NCI-H460 (cell line): Measurements from ENCODE around the gene FA2H. TPM values are rescaled to one million over a fixed set of nuclear protein-coding genes. Genes with fewer than 3 reads are reported as not detected.
"Not testable (repeated sequence)": the region's sequence is repeated elsewhere in the genome, so short reads cannot be mapped to it uniquely, and the experiment has no call there.

ENCODE experiments used
- DNase-seq: peaks from one replicate; pipeline ENCODE4 v3.0.0-alpha.2; 2016; ENCODE audit warnings: low read depth; ENCODE audit errors: extremely low read depth
- total RNA-seq: library from RNA; depleted of rRNA; stranded (reverse); fragments of >200 nt; shearing (Covaris generic); gene quantifications from 2 replicates; pipeline ENCODE4 v1.2.3, GENCODE V29; 2014

The FA2H gene
- total RNA-seq, 1 experiment from 2014 or later = 0.45 TPM

- DNase-seq = no peak
Measured at GRCh38 chr16:74771656-74772315, 2.8 kb downstream of the FA2H start.

GRCh38 chr16:74770831-74771526, 3.6 kb downstream of the FA2H start:
- no peak for DNase-seq

GRCh38 chr16:74769586-74770190, 4.9 kb downstream of the FA2H start:
- no peak for DNase-seq

GRCh38 chr16:74768239-74768638, 6.4 kb downstream of the FA2H start:
- no peak for DNase-seq

- DNase-seq = no peak
Measured at GRCh38 chr16:74767749-74768148, 6.9 kb downstream of the FA2H start.

- no peak for DNase-seq
Measured at GRCh38 chr16:74766729-74767128, 7.9 kb downstream of the FA2H start.

GRCh38 chr16:74764184-74764583, 10.4 kb downstream of the FA2H start:
- not testable (repeated sequence) for DNase-seq

- DNase-seq = no peak
Measured at GRCh38 chr16:74761665-74762064, 13.0 kb downstream of the FA2H start.

GRCh38 chr16:74760007-74760767, 14.4 kb downstream of the FA2H start:
- DNase-seq = no peak

GRCh38 chr16:74759564-74759963, 15.1 kb downstream of the FA2H start:
- DNase-seq = no peak

GRCh38 chr16:74758801-74759200, 15.8 kb downstream of the FA2H start:
- no peak for DNase-seq

- DNase-seq = no peak
Measured at GRCh38 chr16:74757349-74757748, 17.3 kb downstream of the FA2H start.

GRCh38 chr16:74756203-74756602, 18.4 kb downstream of the FA2H start:
- no peak for DNase-seq

GRCh38 chr16:74753180-74753579, 21.4 kb downstream of the FA2H start:
- no peak for DNase-seq

- no peak for DNase-seq
Measured at GRCh38 chr16:74752756-74753155, 21.9 kb downstream of the FA2H start.

- no peak for DNase-seq
Measured at GRCh38 chr16:74752258-74752657, 22.4 kb downstream of the FA2H start.

GRCh38 chr16:74751658-74752057, 23.0 kb downstream of the FA2H start:
- no peak for DNase-seq

GRCh38 chr16:74749291-74750055, 25.1 kb downstream of the FA2H start:
- no peak for DNase-seq

- no peak for DNase-seq
Measured at GRCh38 chr16:74748616-74749026, 26.0 kb downstream of the FA2H start.
